HG02610 (cell line): Measurements from ENCODE around the gene DDAH2.

ENCODE experiments used
- ATAC-seq: cut with Tn5 transposase; IDR thresholded peaks from one replicate; pipeline ENCODE4 v1.9.1; 2021; ENCODE audit warnings: mild to moderate bottlenecking, moderate library complexity; ENCODE audit not compliant: unreplicated experiment

Gene DDAH2, protein sequence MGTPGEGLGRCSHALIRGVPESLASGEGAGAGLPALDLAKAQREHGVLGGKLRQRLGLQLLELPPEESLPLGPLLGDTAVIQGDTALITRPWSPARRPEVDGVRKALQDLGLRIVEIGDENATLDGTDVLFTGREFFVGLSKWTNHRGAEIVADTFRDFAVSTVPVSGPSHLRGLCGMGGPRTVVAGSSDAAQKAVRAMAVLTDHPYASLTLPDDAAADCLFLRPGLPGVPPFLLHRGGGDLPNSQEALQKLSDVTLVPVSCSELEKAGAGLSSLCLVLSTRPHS

GRCh38 chr6:31728767-31729514 is at the start of gene DDAH2:
TSS of gene DDAH2 (minus strand) at chr6:31729299. CDS start at chr6:31729161, 138 bp downstream.
- no peak for ATAC-seq

DNA sequence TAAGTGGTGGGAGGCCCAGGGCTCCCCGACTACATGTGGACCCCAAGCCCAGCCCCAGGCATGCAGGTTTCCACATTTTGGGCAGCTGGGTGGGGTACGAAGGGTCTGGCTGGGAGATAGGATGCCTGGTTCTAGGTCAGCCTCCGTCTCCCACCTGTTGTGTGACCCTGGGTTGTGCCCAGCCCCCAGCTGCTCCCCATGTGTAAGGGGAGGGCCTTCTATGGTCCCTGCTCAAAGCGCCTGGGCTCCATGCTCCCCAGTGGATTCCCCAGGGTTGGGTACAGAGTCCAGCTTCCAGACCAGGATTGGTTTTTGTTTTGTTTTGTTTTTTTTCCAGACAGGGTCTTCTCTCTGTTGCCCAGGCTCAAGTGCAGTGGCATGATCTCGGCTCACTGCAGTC is 49.1 kb upstream of the DDAH2 start:
- ATAC-seq = no peak

- no peak for ATAC-seq
Observed at GRCh38 chr6:31777667-31778050, 48.6 kb upstream of the DDAH2 start.

GRCh38 chr6:31776989-31777666 is 48.0 kb upstream of the DDAH2 start, which contains the start of gene VWA7:
TSS of gene VWA7 (minus strand) at chr6:31777328. CDS start at chr6:31776779, 549 bp downstream.
- ATAC-seq = peak; percentile 63

- ATAC-seq = no peak
Observed at GRCh38 chr6:31776485-31776988, 47.4 kb upstream of the DDAH2 start.

DNA sequence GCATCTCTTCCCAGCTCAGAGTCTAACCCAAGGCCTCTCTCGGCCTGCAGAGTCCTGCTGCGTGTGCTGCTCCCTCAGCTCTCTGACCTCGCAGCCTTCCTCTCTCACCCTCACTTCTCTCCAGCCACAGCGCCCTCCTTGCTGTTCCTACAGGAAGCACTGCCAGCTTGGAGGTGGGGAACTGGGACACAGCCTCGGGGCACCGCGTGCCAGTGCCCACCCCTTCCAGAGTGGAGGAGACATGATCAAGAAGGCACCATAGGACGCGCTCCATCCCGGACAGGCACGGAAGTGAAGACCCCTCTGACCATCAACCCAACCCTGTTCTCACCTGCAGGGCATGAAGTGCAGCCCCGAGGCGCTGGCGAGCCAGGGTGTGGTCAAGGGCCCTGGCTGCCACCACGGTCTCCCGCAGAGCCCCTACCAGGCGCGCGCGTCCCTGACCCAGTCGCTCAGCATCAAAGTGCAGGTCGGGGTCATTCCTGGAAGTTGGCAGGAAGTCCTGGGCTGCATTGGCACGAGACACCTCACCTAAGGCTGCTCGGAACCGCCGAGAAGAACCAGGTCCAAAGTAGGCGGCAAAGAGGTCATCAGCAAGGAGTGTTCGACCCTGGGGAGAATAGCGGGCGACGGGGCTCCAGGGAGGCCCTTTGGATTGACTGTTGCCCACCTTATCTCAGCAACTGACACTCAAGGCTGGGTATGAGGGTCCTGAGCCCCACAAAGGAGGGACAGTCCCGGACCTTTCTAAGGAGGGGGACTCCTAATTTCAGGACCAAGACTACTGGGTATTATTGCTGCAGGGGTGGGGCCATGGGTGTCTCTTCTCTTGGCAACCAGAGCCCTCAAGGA is 46.8 kb upstream of the DDAH2 start:
- no peak for ATAC-seq

DNA sequence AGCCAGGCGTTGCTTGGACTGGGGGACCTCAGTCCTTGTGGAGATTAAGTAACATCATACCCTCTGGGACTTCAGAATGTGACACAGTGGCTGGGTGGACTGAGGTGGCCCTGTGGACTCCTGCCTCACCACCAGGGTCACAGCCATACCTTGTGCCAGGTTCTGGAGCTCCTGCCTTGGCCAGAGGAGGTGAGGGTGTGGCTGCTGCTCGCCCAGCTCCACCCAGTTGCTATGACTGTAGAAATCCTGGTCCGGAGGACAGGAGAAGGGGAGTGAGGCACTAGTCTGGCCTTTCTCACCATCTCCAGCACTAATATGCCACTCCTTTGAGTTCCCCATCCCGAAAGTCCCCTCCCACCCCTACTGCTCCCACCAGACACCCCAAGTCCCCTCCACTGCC is 46.1 kb upstream of the DDAH2 start:
- ATAC-seq = no peak

DNA sequence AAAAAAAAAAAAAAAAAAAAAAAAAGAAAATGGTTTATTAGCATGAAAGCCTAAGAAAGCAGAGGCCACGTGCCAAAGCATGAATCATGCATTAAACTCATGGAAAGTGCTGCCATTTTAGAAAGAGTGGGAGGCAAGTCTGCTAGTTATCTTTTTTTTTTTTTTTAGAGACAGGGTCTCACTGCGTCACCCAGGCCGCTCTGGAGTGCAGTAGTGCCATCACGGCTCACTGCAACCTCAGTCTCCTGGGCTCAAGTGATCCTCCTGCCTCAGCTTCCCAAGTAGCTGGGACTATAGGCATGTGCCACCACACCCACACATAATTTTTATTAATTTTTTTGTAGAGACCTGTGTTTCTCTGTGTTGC is 42.9 kb upstream of the DDAH2 start:
- no peak for ATAC-seq

GRCh38 chr6:31770860-31771259 is 41.8 kb upstream of the DDAH2 start:
- ATAC-seq = no peak

- peak; percentile 50 for ATAC-seq
Observed at GRCh38 chr6:31769684-31770371, 40.7 kb upstream of the DDAH2 start.

DNA sequence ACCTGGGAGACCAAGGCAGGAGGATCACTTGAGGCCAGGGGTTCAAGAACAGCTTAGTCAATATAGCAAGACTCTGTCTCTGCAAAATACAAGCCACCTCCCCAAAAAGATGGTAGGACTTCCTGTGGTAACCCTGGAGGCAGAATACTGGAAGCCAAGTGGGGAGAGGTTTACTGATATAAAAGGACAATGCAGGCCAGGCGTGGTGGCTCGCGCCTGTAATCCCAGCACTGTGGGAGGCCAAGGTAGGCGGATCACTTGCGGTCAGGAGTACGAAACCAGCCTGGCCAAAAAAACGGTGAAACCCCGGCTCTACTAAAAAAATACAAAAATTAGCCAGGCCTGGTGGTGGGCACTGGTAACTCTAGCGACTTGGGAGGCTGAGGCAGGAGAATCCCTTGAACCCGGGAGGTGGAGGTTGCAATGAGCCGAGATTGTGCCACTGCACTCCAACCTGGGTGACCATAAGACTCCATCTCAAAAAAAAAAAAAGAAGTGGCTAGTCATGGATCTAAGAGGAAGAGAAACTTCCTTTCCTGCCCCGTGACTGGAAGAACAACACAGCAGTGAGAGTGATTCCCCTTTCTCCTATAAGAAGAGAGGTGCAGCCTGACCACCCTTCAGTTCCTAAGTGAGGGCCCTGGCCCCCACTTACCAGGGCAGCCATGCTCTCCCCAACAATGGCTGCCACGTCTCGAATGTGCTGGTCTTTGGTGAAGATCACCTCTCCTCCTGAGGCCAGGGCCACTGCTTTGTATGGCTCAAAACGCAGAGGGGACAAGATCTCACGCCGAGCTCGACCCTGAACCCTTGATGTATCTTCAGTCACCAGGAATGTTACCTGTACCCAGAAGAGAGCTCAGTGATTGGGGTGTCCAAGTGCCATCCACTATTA is 39.5 kb upstream of the DDAH2 start:
- ATAC-seq = no peak

- no peak for ATAC-seq
Observed at GRCh38 chr6:31767096-31767645, 38.1 kb upstream of the DDAH2 start.

DNA sequence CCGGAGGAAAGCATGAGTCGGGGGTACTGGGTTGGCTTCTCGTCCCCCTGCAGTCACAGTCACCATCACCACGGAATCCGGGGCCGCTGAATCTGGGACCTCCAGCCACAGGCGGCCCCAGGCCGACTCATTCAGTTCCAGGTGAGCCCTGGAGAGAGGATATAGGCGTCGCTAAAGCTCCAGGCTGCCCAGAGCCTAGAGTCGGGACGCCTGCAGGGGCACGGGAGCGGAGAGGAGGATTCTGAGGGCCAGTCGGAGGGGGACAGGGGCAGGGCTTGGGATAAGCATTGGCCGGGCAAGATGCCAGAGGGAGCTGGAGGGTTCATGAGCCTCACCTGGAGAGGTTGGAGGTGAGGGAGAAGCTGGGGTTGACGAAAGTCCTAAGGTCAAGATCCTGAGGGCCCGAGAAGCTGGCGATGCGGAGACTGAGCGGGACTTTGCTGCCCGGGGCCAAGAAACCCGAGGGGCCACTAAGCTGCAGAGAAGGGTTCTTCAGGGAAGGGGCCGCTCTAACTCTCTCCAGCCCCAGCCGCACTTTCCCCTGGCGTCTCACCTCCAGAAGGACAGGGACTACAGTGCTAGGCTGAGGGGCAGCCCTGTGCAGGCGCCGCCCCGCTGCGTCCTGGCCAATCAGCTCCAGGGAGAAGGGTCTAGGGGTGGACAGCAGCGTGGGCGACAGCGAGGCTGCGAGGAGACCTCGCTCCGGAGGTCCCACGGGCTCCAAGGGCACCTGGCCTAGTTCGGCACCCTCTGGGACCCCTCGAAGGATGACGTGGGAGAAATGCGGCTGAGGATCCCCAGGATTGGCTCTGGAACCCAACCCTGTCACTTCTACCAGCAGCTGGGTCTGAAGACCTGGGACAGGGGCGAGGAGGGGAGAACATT is 37.1 kb upstream of the DDAH2 start:
- no peak for ATAC-seq

- no peak for ATAC-seq
Observed at GRCh38 chr6:31765559-31765909, 36.4 kb upstream of the DDAH2 start.

DNA sequence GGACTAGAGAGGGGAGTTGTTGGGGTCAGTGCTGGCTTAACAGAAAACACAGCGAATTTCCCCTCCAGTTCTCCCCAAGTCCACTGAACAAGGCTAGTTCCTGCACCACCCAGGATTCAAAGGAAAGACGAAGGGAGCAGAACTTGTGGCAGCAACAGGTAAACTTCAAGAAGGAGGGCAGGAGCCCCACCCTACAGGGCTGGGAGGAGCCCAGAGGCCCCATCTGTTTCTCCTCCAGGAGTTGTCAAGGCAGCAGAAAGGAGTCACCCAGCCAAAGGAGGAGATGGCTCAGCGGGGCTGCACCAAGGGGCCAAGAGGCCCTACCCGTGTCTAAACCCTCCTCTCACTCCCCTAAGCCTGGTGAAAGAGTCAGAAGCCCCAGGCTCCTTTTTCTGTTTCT is 35.1 kb upstream of the DDAH2 start:
- no peak for ATAC-seq

DNA sequence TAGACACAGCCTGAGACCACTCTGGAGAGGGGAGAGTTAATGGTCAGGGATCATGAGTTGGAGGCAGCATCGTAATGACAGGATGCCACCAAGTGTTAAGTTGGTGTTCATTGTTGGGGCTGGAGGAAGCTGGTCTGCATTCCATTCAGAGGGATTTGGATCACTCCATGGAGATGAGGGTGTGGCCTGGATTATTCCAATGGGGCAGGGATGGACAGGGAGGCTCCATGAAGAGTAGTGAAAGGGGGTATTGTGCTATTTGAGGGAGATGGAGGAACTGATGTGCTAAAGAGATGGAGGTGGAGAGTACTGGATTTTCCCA is 34.5 kb upstream of the DDAH2 start:
- ATAC-seq = no peak

GRCh38 chr6:31762878-31763618 is 33.9 kb upstream of the DDAH2 start:
- ATAC-seq = no peak
